ENCODE measurements around the gene DNAJC15.
A peak's percentile ranks its signal among the peaks of the same experiment; 100 is the strongest.
"Not testable (repeated sequence)": the region's sequence is repeated elsewhere in the genome, so short reads cannot be mapped to it uniquely, and the experiment has no call there.

Gene DNAJC15

DNA sequence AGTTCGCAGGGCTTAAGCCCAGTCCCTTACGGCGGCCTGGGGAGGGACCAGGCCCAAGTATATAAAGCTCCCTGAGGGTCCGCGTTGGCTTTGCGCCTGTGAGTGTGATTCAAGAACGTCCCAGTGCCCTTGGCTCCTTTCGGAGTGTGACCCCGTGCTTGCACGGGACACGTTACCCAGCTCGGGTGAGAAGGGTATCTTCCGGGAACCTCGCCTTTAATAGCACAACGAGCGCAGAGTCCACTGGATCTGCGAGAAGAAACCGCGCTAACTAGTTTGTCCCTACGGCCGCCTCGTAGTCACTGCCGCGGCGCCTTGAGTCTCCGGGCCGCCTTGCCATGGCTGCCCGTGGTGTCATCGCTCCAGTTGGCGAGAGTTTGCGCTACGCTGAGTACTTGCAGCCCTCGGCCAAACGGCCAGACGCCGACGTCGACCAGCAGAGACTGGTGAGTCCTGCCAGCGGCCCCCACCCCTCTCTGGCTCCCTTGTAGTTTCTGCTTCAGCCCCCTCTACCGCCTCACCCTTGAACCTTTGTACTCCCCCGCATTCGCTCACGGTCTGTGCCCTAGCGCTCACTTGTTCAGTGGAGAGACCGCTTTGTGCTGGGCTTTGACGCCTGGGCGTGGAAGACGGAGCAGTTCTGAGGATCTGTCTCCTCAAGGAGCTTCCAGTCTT lies at the start of gene DNAJC15:
Gene DNAJC15, plus strand, starts transcription at position 298 of the 675 bp plus-strand sequence. Its CDS starts 41 bp downstream, at position 339.
- peak; percentile 61 for DNase-seq (ENCODE audit: low read depth)

DNA sequence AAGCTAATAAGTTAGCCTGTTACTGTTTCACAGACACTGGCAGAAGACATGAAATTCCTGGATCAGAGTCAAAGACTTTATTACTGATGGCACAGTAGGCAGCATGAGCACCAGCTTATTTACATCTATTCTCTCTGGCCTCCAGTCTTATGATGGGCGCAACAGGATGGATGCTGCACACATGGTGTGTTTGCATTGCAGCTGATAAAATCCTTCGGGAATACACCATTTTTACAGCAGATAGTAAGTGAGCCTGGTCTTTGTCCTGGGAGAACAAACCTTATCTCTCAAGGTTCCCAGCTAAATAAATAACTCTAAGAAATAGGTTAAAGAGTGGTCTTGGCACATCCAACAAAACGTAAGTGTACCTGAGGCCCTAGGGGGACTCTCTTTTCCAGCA lies 47.3 kb upstream of the DNAJC15 start:
- DNase-seq (ENCODE audit: low read depth), result no peak

DNA sequence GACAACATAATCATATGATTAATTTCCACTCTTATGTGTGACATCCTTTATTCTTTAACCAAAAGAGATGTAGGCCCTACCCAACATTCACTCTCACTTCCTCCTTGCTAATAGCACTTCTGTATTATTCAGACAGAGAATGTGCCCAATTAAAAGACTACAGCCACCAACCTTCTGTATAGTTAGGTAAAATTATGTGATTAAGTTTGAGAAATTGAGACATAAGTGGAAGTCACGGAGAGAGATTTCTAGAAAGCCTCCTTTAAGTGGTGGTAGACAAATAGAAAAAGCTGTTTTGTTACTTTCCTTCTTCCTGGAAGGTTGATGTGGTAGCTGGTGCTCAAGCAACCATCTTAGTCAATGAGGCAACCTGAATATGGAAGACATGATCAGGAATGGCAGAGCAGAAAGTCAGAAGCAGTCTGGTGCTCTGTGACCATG lies 46.1 kb upstream of the DNAJC15 start:
- no peak for DNase-seq (ENCODE audit: low read depth)

DNA sequence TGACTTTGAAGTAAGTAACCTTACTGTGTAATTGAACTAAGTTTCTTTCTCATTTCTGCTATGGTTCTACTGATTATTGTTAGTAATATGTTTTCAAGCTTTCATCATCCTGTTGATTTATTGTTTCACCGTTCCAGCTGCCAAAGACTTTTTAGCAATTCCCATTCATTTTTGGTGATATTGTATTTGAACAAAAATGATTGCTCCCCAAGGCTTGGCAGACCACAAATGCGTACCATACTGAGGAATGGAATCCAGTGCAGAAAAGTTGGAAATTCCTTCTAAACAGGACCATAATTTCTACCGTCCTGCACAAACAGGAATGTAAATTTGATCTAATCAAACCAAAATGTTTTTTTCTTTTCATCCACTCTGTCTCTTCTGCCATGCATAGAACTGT lies 42.1 kb upstream of the DNAJC15 start:
- DNase-seq (ENCODE audit: low read depth), result no peak

DNA sequence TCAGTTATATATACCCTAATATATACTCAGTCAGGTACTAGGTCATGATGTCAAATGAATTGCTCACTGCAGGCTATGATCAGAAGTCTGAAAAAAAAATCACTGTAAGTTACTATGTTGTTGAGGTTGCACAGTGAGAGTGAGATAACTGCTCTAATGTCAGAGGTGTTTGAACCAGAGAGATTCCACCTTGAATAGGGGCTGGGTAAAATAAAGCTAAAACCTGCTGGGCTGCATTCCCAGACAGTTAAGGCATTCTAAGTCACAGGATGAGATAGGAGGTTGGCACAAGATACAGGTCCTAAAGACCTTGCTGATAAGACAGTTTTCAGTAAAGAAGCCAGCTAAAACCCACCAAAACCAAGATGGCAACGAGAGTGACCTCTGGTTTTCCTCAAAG lies 41.5 kb upstream of the DNAJC15 start:
- no peak for DNase-seq (ENCODE audit: low read depth)

DNA sequence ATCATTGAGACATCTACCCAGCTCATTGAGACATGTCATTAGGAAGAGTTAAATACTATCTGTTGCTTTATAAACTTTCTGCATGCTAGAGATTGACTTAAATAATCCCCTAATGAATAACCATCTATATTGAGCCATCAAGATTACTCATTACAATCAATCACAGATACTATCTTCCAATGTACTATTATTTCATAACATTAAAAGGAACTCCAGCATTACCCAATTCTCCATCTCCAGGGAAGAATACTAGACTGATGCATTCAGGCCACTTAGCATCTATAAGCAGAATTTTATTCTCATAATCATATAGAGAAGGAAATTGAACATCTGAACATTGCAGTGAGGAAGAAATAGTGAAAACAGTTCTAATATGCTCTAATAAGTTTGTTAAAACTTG lies 39.4 kb upstream of the DNAJC15 start:
- no peak for DNase-seq (ENCODE audit: low read depth)

DNA sequence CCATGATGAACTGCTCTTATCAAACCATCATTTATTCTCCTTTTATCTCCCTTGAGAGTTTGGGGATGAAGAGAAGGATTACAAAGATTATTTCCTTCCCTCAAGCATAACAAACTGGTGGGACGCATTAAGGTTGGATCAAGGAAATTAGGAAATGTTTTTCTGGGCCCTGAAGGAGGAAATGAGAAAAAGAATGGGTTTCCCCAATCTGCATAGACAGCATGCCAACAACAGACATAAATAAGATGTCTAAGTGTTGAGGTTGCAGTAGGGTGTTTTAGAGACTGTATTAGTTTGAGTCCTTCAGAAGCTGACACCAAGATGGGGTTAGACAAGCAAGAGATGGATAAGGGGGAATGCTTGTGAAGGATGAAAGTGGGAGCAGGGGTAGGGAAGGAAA lies 38.7 kb upstream of the DNAJC15 start:
- DNase-seq (ENCODE audit: low read depth), result no peak

DNA sequence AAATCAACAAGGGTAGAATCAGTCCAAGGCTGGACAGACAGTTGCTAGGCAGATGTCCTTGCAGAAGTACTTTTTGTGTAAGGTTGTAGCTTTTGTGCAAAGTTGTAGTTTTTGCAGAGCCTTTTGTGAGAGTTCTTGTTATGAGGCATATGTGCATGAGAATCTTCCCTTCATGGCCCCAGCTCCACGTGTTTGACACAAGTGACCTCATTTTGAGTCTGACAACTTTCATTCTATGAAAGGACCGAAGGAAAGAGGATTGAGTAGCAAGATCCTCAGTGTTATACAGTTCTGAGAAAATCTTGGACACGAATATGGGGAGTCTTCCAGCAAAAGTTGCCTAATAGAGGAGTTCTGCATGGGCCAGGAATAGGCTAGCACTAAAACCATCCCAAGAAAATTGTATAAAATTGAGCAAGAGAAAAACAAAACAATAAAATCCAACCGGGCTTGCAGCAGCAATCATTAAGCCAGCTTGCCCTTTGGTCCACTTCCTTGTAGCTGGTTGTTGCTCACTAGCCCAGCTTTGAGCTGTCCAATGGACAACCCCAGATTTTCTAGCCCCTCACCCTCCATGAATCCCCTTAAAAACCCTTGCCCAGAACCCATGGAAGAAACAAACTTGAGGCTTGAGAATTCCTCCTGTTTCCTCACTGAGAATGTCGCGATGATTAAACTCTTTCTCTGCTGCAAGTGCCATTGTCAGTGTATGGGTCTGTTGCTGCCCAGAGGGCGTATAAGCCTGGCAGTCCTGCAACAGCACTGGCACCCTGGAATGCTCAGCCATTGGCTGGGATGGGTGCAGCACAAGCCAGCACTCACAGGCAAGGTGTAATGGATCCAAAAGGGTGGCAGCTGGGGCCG lies 37.8 kb upstream of the DNAJC15 start:
- no peak for DNase-seq (ENCODE audit: low read depth)

DNA sequence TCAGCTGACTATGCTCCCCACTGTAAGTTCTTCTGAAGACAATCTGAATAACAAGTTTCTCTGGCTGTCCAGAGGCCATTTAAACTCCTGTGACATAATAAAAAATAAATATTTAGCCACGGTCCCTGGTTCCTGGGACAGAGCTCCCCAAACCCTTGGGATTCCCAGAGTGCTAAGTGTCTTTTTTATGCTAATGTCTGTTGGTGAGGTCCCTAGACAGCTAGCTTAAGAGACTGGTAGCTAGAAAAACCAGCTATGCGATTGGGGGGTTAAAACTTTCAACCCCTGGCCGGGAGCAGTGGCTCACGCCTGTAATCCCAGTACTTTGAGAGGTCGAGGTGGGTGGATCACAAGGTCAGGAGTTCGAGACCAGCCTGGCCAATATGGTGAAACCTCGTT lies 37.2 kb upstream of the DNAJC15 start:
- DNase-seq (ENCODE audit: low read depth), result no peak

DNA sequence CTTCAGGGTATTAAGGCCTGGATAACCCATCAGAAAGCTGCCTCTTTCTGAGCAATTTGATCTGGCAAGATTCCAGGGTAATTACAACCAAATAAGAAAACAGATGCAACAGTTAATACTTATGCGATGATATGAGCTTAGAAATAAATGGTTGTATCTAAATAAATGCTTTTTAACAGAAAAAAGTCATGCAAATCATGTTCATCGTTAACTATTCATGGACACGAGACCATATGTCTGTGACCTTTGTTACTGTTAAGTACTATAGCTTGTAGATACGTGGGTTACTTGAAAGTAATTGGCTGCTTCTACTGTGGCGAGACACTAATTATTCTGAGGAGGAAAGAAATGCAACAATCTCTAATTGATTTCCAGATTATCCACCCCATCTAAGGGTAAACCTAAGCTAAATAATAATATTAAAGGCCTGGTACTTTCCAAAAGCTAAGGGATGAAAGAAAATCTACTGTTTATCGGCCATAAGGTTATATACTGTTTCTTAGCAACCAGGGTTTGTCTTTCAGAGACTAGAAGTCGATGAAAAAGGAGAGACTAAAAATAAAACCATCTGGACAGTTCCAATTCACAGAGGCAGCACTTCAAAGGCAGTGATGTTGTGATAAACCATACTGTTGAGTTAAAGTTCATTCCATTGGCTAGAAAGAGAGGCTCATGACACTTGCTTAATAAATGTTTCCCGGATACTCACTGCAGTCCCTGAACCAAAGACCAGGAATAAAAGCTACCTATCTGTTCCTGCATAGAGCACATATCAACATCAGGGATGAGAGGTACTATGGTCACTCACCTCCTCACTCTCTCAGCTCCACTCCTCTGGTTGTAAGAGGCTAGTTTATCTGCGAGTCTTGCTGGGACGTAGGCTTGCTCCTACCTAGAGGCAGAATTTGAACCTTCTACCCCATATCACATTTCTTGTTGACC lies 32.8 kb upstream of the DNAJC15 start:
- DNase-seq (ENCODE audit: low read depth), result no peak

DNA sequence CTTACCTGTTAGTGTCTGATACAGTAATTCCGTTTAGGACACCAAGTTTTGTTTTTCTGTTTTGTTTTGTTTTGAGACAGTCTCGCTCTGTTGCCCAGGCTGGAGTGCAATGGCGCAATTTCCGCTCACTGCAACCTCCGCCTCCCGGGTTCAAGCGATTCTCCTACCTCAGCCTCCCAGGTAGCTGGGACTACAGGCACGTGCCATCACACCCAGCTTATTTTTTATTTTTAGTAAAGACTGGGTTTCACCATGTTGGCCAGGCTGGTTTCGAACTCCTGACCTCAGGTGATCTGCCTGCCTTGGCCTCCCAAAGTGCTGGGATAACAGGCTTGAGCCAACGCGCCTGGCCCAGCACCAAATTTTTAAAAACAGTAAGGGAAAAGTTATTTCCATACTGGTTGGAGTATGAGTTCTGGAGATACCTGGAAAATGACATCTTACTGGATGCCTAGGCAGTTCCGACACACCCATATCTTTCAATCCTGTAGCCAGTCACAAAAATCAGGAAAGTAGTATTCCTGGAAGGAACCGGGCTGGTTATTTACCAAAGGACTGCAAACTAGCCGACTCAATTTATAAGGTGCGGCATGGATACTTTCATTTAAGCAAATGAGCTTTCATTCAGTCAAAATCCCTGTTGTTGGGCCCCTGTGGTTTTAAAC lies 32.0 kb upstream of the DNAJC15 start:
- not testable (repeated sequence) for DNase-seq (ENCODE audit: low read depth)

DNA sequence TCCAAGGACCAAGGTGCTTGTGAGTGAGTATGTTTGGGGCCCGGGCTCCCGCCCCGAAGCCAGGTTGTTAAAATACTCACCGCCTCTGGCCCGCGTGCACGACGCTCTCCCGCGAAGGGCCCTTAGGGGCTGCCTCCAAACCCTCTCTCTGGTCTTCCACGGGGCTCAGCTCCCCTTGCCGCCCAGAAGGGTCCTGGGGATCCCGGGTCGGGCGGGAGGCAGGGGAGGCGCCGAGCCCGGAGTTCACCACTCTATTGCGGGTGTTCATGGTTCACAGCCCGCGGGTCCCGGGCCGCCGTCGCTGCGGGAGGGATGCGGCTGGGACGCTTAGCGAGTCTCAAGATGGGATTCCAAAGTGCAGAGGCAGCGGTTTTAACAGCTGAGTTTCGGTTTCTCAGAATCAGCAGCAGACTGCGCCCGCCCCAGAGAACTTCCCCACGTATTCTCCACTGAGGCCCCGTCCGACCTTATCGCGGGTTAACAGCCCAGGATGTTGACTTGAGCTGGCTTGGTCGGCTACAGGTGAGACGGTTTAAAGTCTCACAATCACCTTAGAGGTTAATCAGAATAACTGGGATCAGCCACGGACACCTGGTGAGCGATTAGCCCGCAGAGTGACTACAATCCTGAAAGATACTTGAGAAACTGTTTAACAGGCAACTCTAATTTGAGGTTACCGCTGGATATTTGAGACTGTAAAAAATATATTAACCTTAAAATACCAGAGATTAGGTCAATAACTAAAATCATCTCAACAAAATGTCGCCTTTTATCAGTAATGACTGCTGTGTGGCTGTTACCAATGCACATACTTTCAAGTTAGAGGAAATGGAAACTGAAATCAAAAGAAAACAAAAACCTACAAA lies 31.3 kb upstream of the DNAJC15 start, which contains the start of gene EPSTI1:
Gene EPSTI1, minus strand, starts transcription at position 344 of the 866 bp plus-strand sequence. Its CDS starts 76 bp downstream, at position 268.
- peak; percentile 38 for DNase-seq (ENCODE audit: low read depth)

DNA sequence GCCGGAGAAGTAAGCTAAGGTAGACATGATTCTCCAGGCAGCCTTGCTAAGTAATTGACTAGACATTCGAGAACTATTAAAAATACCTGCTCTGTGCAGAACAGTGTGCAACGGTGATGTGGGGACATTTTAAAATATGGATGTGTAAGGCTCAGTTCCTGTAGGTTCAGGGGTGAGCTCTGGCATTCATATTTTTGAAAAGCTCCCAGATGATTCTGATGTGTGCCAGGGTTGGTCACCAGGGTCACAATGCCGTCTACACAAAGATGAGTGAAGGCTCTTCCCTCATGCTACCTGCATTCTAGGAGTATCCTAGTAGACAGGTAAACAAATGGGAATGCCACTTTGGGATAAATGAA lies 30.6 kb upstream of the DNAJC15 start:
- DNase-seq (ENCODE audit: low read depth), result no peak

DNA sequence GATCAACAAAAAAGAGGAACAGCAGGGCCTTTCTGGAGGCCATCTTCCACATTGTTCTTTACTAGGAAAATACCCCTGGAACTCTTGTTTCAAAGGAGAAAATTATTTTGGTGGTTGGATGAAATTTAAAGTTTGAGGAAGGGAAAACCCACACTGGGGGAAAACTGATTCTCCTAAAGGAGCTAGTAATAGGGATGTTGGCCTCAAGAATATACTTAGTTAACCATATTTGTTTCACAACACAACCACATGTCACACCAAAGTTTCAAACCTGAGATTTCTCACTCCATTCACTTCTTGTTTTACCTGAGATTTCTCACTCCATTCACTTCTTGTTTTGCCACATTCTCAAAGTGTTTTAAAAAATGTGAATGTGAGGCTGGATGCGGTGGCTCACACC lies 28.5 kb upstream of the DNAJC15 start:
- DNase-seq (ENCODE audit: low read depth), result no peak

DNA sequence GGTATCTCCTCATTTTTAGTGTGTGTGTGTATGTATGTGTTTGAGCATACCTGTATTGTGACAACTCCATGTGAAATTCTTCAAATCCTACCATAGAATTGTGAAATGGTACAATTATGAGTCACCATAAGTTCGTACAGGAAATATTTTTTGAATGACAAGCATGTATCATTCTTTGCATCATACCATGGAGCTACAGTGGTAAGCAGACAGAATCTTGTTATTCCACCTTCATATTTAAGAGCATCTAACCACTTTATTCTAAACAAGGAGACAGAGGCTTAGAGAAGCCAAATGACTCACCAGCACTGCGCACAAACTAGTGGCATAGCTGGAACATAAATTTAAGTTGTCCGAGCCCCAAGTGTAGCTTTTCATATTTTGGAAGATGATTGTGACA lies 26.8 kb upstream of the DNAJC15 start:
- DNase-seq (ENCODE audit: low read depth), result no peak

DNA sequence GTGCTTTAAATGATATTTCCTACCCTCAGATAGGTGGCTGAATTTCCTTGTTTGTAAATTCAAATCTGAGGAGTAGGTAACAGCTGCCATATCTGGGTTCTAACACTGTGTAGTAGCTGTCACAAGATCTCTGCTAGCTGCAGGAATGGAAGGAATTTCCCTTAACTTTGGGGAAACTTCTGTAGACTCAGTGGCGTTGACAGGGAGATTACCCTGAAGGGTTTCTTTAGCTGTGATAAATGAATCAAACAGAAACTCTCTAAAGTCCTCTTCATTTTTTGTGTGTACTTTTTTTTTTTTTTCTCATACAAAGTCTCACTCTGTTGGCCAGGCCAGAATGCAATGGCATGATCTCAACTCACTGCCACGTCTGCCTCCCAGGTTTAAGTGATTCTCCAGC lies 26.0 kb upstream of the DNAJC15 start:
- no peak for DNase-seq (ENCODE audit: low read depth)

DNA sequence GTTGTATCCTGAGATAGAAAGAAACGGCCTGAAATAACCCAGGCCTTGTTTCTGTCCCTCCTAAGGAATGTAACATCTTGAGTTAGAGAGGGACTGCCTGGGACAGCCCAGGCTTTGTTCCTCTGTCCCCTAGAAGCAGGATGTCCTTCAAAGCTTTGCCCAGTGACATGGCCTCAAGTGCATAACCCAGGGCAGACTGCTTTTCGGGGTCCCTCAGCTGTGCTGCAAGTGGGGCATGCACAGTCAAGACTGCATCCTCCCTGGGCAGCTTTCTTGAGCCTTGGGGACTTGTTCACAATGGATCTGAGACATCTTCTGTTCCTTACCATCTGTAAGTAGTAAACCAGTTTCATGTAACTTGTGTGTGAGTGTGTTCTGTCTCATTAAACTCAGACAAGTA lies 23.9 kb upstream of the DNAJC15 start:
- DNase-seq (ENCODE audit: low read depth), result no peak

DNA sequence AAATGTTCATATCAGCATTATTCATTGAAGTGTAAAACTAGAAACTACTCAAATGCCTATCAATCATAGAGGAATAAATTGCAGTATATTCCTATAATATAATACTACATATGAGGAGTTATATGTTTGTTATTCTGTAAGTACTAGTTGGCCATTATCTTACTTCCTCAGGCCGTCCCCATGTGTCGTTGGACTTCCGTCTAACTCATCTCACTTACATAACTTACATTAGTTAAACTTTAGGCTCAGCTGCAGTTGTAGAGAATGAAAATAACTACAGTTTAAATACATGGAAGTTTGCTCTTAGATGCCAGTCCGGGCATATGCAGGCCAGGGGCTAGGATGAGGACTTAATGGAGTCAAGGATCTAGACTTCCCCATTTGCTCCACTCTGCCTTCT lies 22.7 kb upstream of the DNAJC15 start:
- no peak for DNase-seq (ENCODE audit: low read depth)

DNA sequence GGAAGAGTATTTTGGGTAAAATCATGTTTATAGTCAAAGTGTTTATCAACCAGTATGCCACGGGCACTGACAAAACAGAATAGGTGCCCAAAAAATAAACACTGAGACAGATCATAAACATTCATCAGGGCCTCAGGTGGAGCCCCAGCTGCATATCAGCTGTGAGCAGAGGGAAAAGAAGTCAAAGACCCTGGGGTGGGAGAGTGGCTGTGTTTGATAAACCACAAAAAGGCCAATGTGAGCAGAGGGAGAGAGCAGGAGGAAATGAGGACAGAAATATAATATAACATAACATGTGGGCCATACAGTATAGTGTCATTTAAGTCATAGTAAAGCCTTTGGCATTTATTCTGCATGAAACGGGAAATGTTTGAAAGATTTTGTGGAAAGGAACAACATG lies 21.4 kb upstream of the DNAJC15 start:
- no peak for DNase-seq (ENCODE audit: low read depth)

DNA sequence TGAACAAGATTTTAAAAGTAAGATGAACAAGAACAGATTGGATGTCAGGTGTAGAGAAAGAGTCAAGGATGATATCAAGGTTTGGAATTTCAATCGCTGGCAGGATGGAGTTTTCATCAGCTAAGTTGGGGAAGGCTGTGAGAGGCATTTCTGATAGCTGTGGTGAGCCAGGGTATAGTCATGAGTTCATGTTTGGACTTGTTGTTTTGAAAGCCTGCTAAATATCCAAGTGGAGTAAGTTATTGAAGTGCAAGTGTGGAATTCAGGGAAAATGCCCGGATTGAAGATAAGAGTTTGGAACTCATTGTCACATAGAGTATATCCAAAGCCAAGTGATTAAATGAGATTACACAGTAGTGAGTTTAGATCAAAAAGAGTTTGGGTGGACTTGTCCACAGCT lies 20.4 kb upstream of the DNAJC15 start:
- no peak for DNase-seq (ENCODE audit: low read depth)

DNA sequence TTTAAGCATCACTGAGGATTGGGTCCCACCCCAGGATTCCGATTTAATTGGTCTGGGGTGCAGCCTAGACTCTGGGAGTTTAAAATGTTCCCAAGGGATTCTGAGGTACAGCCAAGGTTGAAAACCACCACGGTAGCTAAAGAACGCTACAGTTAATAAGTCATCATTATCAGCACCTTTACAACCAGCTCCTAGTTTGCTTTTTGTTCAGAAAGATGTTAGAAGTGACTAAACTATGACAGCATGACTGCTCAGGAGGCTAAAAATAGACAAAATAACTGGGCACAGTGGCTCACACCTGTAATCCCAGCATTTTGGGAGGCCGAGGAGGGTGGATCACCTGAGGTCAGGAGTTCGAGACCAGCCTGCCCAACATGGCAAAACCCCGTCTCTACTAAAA lies 19.7 kb upstream of the DNAJC15 start:
- DNase-seq (ENCODE audit: low read depth), result no peak

Data from stimulated activated CD8-positive, alpha-beta memory T cell treated with anti-CD3 and anti-CD28 coated beads, Interleukin-7, amount 100 ng/mL, for 24 hours (primary cell).